ENCODE data around the gene LZIC. TPM values are rescaled to one million over a fixed set of nuclear protein-coding genes. Genes with fewer than 3 reads are reported as not detected.

Gene LZIC
- total RNA-seq, 1 experiment from 2014 or later: 37.2 TPM

GRCh38 chr1:9882296-9882944 is 60.8 kb downstream of the LZIC start:
- POLR2A ChIA-PET: interaction anchor here (0.7 to 1.5 kb wide), 2 partner anchors 8 to 28 kb away, joined by 4 to 5 read pairs; no protein-coding TSS in a partner anchor
- no peak for DNase-seq (ENCODE audit: unreplicated experiment)
- Mint-ChIP-seq H3K4me1 (ENCODE audit: insufficient read depth, unreplicated experiment) (peaks cover 29% of the 10 kb centered on the region), H3K27ac (ENCODE audit: low read depth, unreplicated experiment) (peak overlapping the region; percentile 14), H3K36me3 (ENCODE audit: insufficient read depth, unreplicated experiment) (peaks cover 15% of the 10 kb centered on the region), H3K27me3 (ENCODE audit: insufficient read depth, unreplicated experiment) (no peaks in the 10 kb centered on the region), H3K4me3 (ENCODE audit: unreplicated experiment) (no peak overlapping the region), H3K9me3 (ENCODE audit: unreplicated experiment) (no peaks in the 10 kb centered on the region)
- CTCF ChIA-PET: interaction anchor here (0.6 to 1.4 kb wide), 3 partner anchors 37 to 126 kb away, joined by 4 to 6 read pairs (median 5); no protein-coding TSS in a partner anchor
- intact Hi-C loops (cut with micrococcal nuclease): no loop called here
- no TSS peak for BruUV-seq (replicated peaks)
- no peak for TF ChIP-seq CTCF (IDR thresholded peaks at IDR 0.05; ENCODE audit: unreplicated experiment)

GRCh38 chr1:9881838-9882249 is 61.3 kb downstream of the LZIC start:
- no peak overlapping the region for H3K4me3 Mint-ChIP-seq (ENCODE audit: unreplicated experiment)
- no peak for TF ChIP-seq CTCF (IDR thresholded peaks at IDR 0.05; ENCODE audit: unreplicated experiment)
- ChIA-PET POLR2A (interaction anchor here (0.7 to 1.5 kb wide), 2 partner anchors 9 to 29 kb away, joined by 4 to 5 read pairs; no protein-coding TSS in a partner anchor), CTCF (interaction anchor here (0.6 to 1.4 kb wide), 4 partner anchors 37 to 270 kb away, joined by 4 to 6 read pairs (median 6); no protein-coding TSS in a partner anchor)
- no peaks in the 10 kb centered on the region for H3K9me3 Mint-ChIP-seq (ENCODE audit: unreplicated experiment)
- intact Hi-C loops (cut with micrococcal nuclease): no loop called here
- H3K4me1 Mint-ChIP-seq (ENCODE audit: insufficient read depth, unreplicated experiment): peaks cover 29% of the 10 kb centered on the region
- peak; percentile 91 for DNase-seq (ENCODE audit: unreplicated experiment)
- H3K27me3 Mint-ChIP-seq (ENCODE audit: insufficient read depth, unreplicated experiment): no peaks in the 10 kb centered on the region
- peaks cover 15% of the 10 kb centered on the region for H3K36me3 Mint-ChIP-seq (ENCODE audit: insufficient read depth, unreplicated experiment)
- BruUV-seq (replicated peaks): no TSS peak
- H3K27ac Mint-ChIP-seq (ENCODE audit: low read depth, unreplicated experiment): peak overlapping the region; percentile 14

Small RNAs within 50 kb of the gene (microRNA-seq; reads per million reads assigned to microRNA genes)
- gene MIR5697: 2.9 reads per million, percentile 21 among the genes with 10 or more reads in this experiment

Other genes with a start within 250 kb of the LZIC start
- gene CLSTN1, start 119.4 kb downstream of the LZIC start, total RNA-seq (2022): 98.5 and 106 TPM in 2 replicates
- 31.3 and 31.4 TPM in 2 replicates for gene CTNNBIP1, start 33.1 kb downstream of the LZIC start, total RNA-seq (2022)
- gene NMNAT1, start 84 bp upstream of the LZIC start, total RNA-seq (2022): 10.4 and 14.0 TPM in 2 replicates
- not detected in 2 replicates for gene RBP7, start 53.8 kb upstream of the LZIC start, total RNA-seq (2022)
- gene UBE4B, start 89.6 kb upstream of the LZIC start, total RNA-seq (2022): 31.2 and 43.1 TPM in 2 replicates